Measurements from ENCODE around the gene SKIC2.
"Not testable (repeated sequence)": the region's sequence is repeated elsewhere in the genome, so short reads cannot be mapped to it uniquely, and the experiment has no call there.

SKIC2 gene

DNA sequence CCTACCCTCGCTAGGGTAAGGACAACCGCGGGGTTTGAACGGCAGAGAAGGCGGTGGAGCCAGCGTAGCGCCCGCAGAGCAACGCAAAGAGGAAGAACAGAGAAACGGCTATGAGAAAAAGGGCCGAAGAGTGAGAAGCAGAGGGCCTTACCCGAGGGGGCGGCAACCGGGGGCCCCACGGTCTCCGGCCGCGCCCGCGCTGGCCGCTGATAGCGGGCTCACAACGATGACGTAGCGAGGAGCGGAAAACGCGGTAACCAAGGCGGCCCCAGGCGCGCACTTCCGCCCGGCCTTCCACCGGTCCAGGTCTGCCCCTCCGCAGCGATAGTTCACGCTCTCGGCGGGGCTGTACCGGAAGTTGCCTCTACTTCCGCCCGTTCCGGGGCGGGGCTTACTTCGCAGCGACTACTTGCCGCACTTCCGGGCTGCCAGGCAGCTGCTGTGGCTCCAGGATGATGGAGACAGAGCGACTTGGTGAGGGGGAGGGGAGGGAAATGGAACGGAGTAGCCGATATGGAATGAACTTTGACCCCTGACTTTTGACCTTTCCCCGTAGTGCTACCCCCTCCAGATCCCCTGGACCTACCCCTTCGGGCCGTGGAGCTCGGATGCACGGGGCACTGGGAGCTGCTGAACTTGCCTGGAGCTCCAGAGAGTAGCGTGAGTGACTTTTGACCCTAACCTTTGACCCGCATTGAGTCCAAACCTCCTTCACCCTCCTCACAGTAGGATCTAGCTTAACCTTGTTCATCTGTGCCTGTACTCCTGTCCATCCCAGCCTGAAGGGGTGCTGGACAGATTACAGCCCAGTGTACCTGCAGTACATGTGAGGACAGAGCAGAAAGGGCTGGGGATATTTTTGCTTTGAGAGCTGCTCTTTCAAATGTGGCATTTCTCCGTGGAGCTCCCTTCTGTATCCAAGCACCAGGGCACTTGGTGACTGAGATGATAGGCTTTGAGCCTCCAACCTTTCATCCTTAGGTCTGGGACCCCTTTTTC lies at the start of gene SKIC2, which contains the start of gene NELFE:
SKIC2 (plus strand) TSS at position 435 of the 999 bp plus-strand sequence; CDS start at position 453, 18 bp downstream.
NELFE (minus strand) TSS at position 231 of the 999 bp plus-strand sequence. CDS start 525 bp downstream, outside the sequence.
- peak; percentile 96 for DNase-seq

GRCh38 chr6:31909298-31909697 lies 49.7 kb upstream of the SKIC2 start:
- DNase-seq: not testable (repeated sequence)

GRCh38 chr6:31911826-31912585 lies 47.0 kb upstream of the SKIC2 start:
- no peak for DNase-seq

DNA sequence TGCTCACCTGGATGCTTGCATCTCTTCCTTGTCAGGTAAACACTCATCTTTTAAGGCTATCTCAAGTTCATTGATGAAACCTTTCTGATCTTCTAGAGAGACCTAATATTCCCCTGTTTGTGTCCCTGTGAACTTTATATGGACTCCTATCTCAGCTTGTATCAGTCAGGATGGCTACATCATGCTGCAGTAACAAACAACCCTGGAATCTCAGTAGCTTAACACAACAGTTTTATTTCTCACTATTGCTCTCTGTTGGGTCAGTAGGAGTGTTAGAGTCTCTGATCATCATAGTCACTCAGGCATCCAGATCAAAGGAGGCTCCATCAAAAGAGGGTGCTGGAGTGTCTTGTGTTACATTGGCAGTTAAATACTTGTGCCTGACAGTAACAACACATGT lies 43.6 kb upstream of the SKIC2 start:
- no peak for DNase-seq

GRCh38 chr6:31915756-31916155 lies 43.2 kb upstream of the SKIC2 start:
- no peak for DNase-seq

DNA sequence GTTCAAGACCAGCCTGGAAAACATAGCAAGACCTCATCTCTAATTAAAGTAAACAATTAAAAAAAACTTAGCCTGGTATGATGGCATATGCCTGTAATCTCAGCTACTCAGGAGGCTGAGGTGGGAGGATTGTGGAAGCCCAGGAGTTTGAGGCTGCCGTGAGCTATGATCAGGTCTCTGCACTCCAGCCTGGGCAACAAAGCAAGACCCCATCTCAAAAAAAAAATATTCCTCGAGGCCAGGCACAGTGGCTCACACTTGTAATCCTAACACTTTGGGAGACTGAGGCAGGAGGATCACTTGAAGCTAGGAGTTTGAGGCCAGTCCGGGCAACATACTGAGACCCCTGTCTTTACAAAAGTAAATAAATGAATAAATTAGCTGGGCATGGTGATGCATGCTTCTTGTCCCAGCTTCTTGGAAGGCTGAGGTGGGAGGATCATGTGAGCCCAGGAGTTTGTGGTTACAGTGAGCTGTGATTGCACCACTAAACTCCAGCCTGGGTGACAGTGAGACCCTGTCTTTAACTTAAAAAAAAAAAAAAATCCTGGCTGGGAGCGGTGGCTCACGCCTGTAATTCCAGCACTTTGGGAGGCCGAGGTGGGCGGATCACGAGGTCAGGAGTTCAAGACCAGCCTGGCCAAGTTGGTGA lies 40.8 kb upstream of the SKIC2 start:
- DNase-seq: no peak

GRCh38 chr6:31919624-31920303 lies 39.2 kb upstream of the SKIC2 start:
- no peak for DNase-seq

DNA sequence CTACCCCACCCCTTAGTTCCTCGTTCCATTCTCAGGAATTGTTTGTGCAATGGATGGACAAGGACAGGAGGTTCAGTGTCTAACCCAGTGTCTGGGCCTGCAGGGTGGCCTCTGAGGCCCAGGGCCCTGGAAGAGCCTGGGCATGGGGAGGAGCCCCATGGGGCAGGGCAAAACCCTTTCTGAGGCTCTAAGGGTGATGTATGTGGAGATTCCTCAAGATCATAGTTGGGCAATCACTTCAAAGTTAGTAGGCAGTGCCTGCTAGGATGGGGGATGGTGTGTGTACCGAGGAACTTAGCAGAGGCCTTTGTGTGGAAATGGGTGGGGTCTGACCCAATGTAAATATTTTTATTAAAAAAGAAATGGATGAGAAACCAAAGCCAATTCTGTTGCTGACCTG lies 38.2 kb upstream of the SKIC2 start:
- DNase-seq: no peak

- DNase-seq: no peak
These were observed 36.0 kb upstream of the SKIC2 start for GRCh38 chr6:31922942-31923341.

- no peak for DNase-seq
These were observed 31.6 kb upstream of the SKIC2 start, which contains the start of gene C2 for GRCh38 chr6:31927242-31927862. Gene C2, plus strand, starts transcription at chr6:31927717. Its CDS starts 36 bp downstream, at chr6:31927753.

- DNase-seq: no peak
These were observed 30.9 kb upstream of the SKIC2 start for GRCh38 chr6:31927863-31928671.

DNA sequence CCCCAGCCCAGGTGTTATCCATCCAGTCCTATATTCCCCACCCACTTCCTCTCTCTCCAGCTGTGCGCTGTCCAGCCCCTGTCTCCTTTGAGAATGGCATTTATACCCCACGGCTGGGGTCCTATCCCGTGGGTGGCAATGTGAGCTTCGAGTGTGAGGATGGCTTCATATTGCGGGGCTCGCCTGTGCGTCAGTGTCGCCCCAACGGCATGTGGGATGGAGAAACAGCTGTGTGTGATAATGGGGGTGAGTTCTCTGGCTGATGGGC lies 30.4 kb upstream of the SKIC2 start:
- DNase-seq: no peak

DNA sequence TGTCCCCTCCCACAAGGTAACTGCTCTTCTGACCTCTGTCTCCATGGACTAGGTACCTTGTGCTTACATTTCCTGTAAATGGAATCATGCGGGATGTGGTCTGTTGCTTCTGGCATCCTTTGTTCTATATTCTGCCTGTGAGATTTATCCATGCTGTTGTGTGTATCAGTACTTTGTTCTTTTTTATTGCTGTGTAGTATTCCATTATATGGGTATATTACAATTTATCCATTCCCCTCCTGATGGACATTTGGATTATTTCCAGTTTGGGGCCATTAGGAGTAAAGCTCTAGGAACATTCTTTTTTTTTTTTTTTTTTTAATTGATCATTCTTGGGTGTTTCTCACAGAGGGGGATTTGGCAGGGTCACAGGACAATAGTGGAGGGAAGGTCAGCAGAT lies 28.0 kb upstream of the SKIC2 start:
- no peak for DNase-seq

DNA sequence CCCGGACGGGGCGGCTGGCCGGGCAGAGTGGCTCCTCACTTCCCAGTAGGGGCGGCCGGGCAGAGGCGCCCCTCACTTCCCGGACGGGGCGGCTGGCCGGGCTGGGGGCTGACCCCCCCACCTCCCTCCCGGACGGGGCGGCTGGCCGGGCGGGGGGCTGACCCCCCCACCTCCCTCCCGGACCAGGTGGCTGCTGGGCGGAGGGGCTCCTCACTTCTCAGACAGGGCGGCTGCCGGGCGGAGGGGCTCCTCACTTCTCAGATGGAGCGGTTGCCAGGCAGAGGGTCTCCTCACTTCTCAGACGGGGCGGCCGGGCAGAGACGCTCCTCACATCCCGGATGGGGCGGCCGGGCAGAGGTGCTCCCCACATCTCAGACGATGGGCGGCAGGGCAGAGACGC lies 26.8 kb upstream of the SKIC2 start:
- not testable (repeated sequence) for DNase-seq

GRCh38 chr6:31933537-31933936 lies 25.4 kb upstream of the SKIC2 start:
- DNase-seq: no peak

GRCh38 chr6:31935021-31935420 lies 24.0 kb upstream of the SKIC2 start:
- no peak for DNase-seq

DNA sequence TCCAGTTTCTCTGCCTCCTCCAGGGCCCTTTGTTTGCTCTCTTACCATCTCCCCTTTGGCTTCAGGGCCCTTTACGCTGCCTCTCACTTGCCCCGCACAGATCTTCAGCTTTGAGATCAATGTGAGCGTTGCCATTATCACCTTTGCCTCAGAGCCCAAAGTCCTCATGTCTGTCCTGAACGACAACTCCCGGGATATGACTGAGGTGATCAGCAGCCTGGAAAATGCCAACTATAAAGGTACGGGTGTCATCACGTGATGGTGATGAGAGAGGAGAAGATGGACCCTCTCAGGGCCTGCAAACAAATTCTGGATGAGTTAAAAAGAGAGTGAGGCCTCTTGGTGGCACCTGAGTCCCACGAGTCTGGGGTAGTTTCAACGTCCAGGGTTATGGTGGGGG lies 23.2 kb upstream of the SKIC2 start:
- DNase-seq: no peak

GRCh38 chr6:31940256-31940664 lies 18.7 kb upstream of the SKIC2 start:
- no peak for DNase-seq

DNA sequence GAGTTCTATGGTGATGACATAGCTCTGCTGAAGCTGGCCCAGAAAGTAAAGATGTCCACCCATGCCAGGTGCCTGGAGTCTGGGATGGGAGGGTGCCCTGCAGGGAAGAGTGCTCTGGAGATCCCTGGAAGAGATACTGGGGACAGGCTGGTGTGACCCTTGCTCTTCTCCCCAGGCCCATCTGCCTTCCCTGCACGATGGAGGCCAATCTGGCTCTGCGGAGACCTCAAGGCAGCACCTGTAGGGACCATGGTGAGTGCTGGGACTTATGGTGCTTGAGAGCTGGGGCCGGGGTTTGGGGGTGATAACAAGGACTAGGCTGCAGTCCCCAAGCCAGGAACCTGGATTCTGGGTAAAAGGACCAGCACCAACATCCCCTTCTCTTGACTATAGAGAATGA lies 15.2 kb upstream of the SKIC2 start:
- DNase-seq: no peak

DNA sequence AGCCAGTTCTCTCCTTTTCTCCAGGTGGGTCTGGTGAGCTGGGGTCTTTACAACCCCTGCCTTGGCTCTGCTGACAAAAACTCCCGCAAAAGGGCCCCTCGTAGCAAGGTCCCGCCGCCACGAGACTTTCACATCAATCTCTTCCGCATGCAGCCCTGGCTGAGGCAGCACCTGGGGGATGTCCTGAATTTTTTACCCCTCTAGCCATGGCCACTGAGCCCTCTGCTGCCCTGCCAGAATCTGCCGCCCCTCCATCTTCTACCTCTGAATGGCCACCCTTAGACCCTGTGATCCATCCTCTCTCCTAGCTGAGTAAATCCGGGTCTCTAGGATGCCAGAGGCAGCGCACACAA lies 13.8 kb upstream of the SKIC2 start:
- DNase-seq: no peak

All from KG1 (cell line).